K562 (cell line): Measurements from ENCODE around the gene DXO. TPM values are rescaled to one million over a fixed set of nuclear protein-coding genes. Genes with fewer than 3 reads are reported as not detected.

ENCODE experiments used
- CREB1 ChIP-seq, 2 experiments: sonication (generic) in 1 of 2; formaldehyde crosslinking in 1 of 2; IDR thresholded peaks; 2 replicates each; pipeline versions ENCODE4 v1.6.1 to v1.8.0; 2012 to 2022; ENCODE audit warnings: inconsistent platforms in 1 of 2, mild to moderate bottlenecking in 1 of 2, missing genetic modification reagents in 1 of 2, moderate library complexity in 1 of 2
- MAX ChIP-seq: sonication (generic); formaldehyde crosslinking; IDR thresholded peaks from 2 replicates; pipeline ENCODE4 v1.9.0; 2022; ENCODE audit warnings: mild to moderate bottlenecking, missing genetic modification reagents
- MECOM ChIP-seq: fragments of 250-450 bp; sonication (Bioruptor Pico); IDR thresholded peaks from 2 replicates; pipeline ENCODE4 v1.8.0; 2022; ENCODE audit warnings: inconsistent platforms
- RBBP5 ChIP-seq: fragments of 200-600 bp; sonication (generic); IDR thresholded peaks from 2 replicates; pipeline ENCODE4 v1.6.1; 2012; ENCODE audit warnings: borderline replicate concordance, mild to moderate bottlenecking, low read length, control low read depth, inconsistent platforms; ENCODE audit not compliant: insufficient read depth, poor library complexity, severe bottlenecking
- SMAD4 ChIP-seq: fragments of 250-450 bp; sonication (Bioruptor Pico); conservative IDR thresholded peaks from 2 replicates; pipeline ENCODE4 v1.8.0; 2021; ENCODE audit warnings: inconsistent platforms, mild to moderate bottlenecking, moderate library complexity
- USF1 ChIP-seq: sonication (generic); formaldehyde crosslinking; IDR thresholded peaks from 2 replicates; pipeline ENCODE4 v1.9.0; 2022; ENCODE audit warnings: mild to moderate bottlenecking, missing genetic modification reagents
- ZNF511 ChIP-seq: sonication (generic); formaldehyde crosslinking; IDR thresholded peaks from 2 replicates; pipeline ENCODE4 v1.8.0; 2022; ENCODE audit warnings: mild to moderate bottlenecking, missing genetic modification reagents
- polyA plus RNA-seq, 8 experiments: library from polyadenylated mRNA; depleted of rRNA in 4 of 8; stranded (reverse) in 5 of 8; unstranded in 3 of 8; fragments of >200 nt; fragmentation: Nextera tagmentation in 2 of 8; fragmentation: Illumina TruSeq in 1 of 8; extraction: Ambion mirVana in 2 of 8; extraction: Trizol in 1 of 8; gene quantifications; 2 replicates each; pipeline versions ENCODE4 v1.2.1 to v1.2.3, GENCODE V29; 2011 to 2014; ENCODE audit warnings: inconsistent platforms in 1 of 8, missing spikeins in 1 of 8
- total RNA-seq, 7 experiments: library from RNA; depleted of rRNA in 6 of 7; stranded (reverse); fragments of >200 nt in 6 of 7; fragmentation: Illumina TruSeq in 2 of 7; extraction: Trizol in 2 of 7; gene quantifications; 2 replicates each; pipeline versions ENCODE4 v1.2.1 to v1.2.3, GENCODE V29; 2011 to 2021; ENCODE audit warnings: low replicate concordance in 1 of 7
- TF ChIP-seq, protein P1 (sequence below), 3 experiments: fragments of 200-800 bp in 1 of 3; fragments of 250-450 bp in 1 of 3; fragments of 450-650 bp in 1 of 3; sonication (Bioruptor Pico) in 1 of 3; sonication (Bioruptor generic) in 1 of 3; formaldehyde crosslinking in 1 of 3; IDR thresholded peaks; 2 replicates each; pipeline versions ENCODE4 v1.6.1 to v1.8.0; 2016 to 2022; ENCODE audit warnings: mild to moderate bottlenecking in 2 of 3, missing genetic modification characterization in 2 of 3, missing compliant biosample characterization in 1 of 3, moderate library complexity in 1 of 3
- TF ChIP-seq, protein P2 (sequence below): fragments of 250-450 bp; sonication (Bioruptor Pico); IDR thresholded peaks from 2 replicates; pipeline ENCODE4 v1.5.1; 2021; ENCODE audit warnings: mild to moderate bottlenecking
- TF ChIP-seq, protein P3 (sequence below): fragments of 450-650 bp; formaldehyde crosslinking; IDR thresholded peaks from 2 replicates; pipeline ENCODE4 v1.4.0; 2022; ENCODE audit warnings: missing genetic modification characterization

DXO gene
- total and polyA plus RNA-seq, 9 of the 15 experiments (the other 6 are each of a cell fraction or from before 2014, with no cell fraction given): 6.4 to 35.1 (median 19.4) TPM

DNA sequence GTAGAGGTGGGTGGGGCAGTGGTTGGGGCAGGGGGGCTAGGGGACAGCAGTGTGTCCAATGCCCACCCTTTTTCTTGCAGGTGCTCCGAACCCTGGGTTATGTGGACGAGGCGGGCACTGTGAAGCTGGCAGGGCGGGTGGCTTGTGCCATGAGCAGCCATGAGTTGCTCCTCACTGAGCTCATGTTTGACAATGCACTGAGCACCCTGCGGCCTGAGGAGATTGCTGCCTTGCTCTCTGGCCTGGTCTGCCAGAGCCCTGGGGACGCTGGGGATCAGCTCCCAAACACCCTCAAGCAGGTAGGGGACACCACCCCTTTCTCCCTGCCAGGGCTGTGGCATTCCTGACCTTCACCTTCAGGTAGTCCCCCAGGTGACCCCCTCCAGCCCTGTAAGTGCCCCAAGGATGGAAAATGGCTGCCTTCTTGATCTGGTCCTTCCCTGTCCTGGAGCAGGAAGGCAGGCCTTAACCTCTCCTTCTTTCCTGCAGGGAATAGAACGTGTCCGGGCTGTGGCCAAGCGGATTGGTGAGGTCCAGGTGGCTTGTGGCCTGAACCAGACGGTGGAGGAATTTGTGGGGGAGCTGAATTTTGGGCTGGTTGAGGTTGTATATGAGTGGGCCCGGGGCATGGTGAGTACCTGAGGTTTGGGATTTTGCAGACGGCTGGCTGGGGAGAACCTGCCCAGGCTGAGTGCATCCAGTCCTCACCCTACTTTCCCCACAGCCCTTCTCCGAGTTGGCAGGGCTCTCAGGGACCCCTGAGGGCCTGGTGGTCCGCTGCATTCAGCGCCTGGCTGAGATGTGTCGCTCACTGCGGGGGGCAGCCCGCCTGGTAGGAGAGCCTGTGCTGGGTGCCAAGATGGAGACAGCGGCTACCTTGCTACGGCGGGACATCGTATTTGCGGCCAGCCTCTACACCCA is 2.9 kb downstream of the DXO start (continued):
- TF ChIP-seq, protein P1, sequence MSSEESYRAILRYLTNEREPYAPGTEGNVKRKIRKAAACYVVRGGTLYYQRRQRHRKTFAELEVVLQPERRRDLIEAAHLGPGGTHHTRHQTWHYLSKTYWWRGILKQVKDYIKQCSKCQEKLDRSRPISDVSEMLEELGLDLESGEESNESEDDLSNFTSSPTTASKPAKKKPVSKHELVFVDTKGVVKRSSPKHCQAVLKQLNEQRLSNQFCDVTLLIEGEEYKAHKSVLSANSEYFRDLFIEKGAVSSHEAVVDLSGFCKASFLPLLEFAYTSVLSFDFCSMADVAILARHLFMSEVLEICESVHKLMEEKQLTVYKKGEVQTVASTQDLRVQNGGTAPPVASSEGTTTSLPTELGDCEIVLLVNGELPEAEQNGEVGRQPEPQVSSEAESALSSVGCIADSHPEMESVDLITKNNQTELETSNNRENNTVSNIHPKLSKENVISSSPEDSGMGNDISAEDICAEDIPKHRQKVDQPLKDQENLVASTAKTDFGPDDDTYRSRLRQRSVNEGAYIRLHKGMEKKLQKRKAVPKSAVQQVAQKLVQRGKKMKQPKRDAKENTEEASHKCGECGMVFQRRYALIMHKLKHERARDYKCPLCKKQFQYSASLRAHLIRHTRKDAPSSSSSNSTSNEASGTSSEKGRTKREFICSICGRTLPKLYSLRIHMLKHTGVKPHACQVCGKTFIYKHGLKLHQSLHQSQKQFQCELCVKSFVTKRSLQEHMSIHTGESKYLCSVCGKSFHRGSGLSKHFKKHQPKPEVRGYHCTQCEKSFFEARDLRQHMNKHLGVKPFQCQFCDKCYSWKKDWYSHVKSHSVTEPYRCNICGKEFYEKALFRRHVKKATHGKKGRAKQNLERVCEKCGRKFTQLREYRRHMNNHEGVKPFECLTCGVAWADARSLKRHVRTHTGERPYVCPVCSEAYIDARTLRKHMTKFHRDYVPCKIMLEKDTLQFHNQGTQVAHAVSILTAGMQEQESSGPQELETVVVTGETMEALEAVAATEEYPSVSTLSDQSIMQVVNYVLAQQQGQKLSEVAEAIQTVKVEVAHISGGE (CRISPR knock-in tag; IDR thresholded peaks at IDR 0.05): peak in 1 of 3 experiments; percentile 46; a peak in 2 of 6 replicates
- TF ChIP-seq, protein P2, sequence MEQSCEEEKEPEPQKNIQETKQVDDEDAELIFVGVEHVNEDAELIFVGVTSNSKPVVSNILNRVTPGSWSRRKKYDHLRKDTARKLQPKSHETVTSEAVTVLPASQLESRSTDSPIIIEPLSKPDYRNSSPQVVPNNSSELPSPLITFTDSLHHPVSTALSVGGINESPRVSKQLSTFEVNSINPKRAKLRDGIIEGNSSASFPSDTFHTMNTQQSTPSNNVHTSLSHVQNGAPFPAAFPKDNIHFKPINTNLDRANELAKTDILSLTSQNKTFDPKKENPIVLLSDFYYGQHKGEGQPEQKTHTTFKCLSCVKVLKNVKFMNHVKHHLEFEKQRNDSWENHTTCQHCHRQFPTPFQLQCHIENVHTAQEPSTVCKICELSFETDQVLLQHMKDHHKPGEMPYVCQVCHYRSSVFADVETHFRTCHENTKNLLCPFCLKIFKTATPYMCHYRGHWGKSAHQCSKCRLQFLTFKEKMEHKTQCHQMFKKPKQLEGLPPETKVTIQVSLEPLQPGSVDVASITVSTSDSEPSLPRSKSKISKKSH (CRISPR knock-in tag): no peak
- TF ChIP-seq MAX (CRISPR knock-in tag) (peak; percentile 17; the same call in 1 of the 2 replicates), ZNF511 (peak; percentile 41; the same call in 1 of the 2 replicates), RBBP5 (peak; percentile 37), MECOM (CRISPR knock-in tag) (peak; percentile 30; the same call in 1 of the 2 replicates), SMAD4 (CRISPR knock-in tag) (0 out of 2 replicates have a peak, but pooled peaks have one; percentile 31), CREB1 (IDR thresholded peaks at IDR 0.05) (no peak), CREB1 (CRISPR knock-in tag; IDR thresholded peaks at IDR 0.05) (no peak), USF1 (CRISPR knock-in tag) (0 out of 2 replicates have a peak, but pooled peaks have one; percentile 9)
- TF ChIP-seq, protein P3, sequence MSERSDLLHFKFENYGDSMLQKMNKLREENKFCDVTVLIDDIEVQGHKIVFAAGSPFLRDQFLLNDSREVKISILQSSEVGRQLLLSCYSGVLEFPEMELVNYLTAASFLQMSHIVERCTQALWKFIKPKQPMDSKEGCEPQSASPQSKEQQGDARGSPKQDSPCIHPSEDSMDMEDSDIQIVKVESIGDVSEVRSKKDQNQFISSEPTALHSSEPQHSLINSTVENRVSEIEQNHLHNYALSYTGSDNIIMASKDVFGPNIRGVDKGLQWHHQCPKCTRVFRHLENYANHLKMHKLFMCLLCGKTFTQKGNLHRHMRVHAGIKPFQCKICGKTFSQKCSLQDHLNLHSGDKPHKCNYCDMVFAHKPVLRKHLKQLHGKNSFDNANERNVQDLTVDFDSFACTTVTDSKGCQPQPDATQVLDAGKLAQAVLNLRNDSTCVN (CRISPR knock-in tag): peak; percentile 70; the same call in 1 of the 2 replicates
